Stimulated activated CD8-positive, alpha-beta memory T cell treated with anti-CD3 and anti-CD28 coated beads, Interleukin-2, amount 100 ng/mL, for 48 hours (primary cell): Measurements from ENCODE around the gene RAB36.

Experiments
- DNase-seq, 2 donors: peaks; one replicate each; pipeline ENCODE4 v3.0.0-alpha.2; 2020; ENCODE audit warnings: low read depth in 2 of 2

The RAB36 gene

GRCh38 chr22:23181721-23182308 is 36.5 kb downstream of the RAB36 start:
- DNase-seq = no peak

- DNase-seq = peak; percentile 37 to 60
These were observed 37.2 kb downstream of the RAB36 start for GRCh38 chr22:23182309-23183060.

GRCh38 chr22:23183061-23183698 is 37.9 kb downstream of the RAB36 start:
- DNase-seq = no peak

DNA sequence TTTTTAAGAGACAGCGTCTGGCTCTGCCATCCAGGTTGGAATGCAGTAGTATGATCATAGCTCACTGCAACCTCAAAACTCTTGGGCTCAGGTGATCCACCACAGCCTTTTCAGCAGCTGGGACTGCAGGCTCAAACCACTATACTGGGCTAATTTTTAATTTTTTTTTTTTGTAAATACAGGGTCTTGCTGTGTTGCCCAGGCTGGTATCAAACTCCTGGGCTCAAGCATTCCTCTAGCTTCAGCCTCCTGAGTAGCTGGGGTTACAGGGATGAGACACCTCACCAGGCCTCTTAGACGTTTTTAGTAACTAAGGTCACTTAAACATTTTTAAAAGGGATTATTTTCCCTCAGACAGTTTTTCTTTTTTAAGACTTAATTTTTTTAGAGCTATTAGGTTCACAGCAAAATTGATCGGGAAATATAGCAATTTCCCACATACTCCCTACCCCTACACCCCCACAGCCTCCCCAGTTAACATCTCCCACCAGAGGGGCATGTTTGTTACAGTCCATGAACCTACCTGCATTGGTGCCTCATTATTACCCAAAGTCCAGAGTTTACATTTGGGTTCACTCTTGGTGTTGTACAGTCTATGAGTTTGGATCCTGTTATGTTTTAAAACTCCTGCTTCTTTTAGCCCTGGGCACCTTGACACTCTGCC is 39.0 kb downstream of the RAB36 start:
- no peak for DNase-seq

DNA sequence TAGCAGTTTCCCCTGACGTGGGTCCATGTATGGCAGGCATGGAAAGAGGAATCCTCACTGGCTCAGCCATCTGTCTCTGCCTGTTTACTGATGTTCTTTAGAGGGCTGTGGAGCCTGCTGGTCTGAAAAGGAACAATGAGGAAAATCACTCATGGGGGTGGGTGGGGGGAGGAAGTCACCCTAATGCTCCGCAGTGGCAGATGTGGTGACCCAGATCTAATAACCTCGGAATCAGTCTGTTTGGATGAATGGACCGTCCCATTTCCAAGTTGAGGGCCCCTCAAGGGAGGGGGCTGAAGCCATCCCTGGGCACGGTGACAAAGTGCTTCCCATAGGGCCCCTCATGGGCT is 39.5 kb downstream of the RAB36 start:
- no peak for DNase-seq

- no peak for DNase-seq
These were observed 41.9 kb downstream of the RAB36 start for GRCh38 chr22:23187211-23187610.

DNA sequence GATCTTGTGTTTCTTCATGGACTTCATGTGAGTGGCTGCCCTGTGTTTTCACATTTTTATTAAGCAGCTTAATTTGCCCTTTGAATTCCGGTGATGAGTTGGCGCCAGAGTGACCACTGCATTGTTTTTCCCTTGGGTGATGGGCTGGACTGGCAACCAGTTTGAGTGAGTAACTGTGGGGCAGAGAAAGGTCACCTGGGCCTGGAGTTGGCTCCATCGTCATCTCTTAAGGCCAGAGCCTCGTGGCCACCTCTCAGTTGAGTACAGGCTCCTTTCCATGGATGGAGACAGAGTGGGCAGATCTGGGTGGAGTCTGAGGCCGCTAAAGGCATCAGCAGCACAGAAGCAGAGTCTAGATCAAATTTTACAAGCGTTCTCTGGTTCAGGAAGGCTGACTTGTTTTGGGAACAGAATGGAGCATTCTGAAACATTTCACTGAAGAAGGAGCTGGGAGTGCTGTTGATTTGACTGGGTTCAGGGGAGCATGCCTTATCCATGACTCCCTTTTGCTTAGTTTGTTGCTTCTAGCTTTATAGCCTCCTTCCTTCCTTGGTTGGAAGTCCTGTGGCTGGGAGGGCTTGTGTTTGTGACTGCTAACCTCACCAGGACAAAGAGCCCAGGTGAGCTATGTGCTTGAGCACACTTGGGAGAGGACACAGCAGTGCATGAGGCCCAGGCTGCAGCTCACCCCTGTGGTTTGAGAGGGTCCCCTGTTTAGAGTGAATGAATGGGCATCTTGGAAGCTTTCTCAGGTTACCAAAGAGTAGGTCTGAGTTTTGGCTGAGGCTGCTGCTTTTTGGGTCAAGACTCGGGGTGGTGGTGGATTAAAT is 42.8 kb downstream of the RAB36 start:
- no peak for DNase-seq

GRCh38 chr22:23190526-23190925 is 45.2 kb downstream of the RAB36 start:
- DNase-seq = no peak

DNA sequence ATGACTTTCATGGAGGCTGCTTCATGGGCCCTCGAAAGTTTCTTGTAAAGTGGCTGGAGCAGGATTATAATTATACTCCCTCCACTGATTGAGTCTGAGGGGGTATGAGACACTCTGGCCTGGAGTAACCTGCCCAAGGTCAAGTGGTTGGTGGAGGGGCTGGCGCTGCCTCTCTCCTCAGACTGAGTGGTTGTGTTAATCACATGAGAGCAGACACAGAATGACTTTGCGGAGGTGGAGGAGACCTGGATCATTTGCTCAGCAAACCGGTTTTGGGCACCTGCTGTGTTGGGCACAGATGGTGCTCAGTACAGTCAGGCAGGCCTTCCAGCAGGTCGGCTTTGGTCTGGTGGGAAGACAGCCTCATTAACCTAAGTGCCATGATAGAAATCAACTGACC is 46.9 kb downstream of the RAB36 start:
- DNase-seq = no peak

GRCh38 chr22:23192558-23192957 is 47.3 kb downstream of the RAB36 start:
- DNase-seq = no peak

- DNase-seq = no peak
These were observed 48.0 kb downstream of the RAB36 start for GRCh38 chr22:23193196-23193827.

GRCh38 chr22:23193882-23194281 is 48.6 kb downstream of the RAB36 start:
- DNase-seq = no peak

GRCh38 chr22:23196165-23196564 is 50.9 kb downstream of the RAB36 start:
- DNase-seq = no peak

DNA sequence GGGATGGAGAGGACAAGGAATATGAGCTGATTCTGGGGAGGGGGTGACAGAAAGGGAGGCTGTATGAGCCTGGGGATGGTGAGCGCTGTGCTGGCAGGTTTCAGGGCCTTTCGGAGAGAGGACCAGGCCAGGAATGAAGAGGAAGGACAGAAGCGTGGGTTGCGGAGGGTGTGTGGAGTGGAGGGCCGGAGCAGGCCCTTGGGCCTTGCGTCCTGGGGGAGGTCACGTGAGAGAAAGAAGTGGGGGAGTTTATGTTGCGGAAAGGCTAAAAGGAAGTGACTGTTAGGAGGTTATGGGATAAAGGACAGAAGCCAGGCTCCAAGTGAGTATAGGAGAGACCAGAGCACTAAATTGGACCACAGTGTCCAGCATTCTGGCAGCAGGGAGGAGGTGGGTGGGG is 52.6 kb downstream of the RAB36 start:
- DNase-seq = no peak

DNA sequence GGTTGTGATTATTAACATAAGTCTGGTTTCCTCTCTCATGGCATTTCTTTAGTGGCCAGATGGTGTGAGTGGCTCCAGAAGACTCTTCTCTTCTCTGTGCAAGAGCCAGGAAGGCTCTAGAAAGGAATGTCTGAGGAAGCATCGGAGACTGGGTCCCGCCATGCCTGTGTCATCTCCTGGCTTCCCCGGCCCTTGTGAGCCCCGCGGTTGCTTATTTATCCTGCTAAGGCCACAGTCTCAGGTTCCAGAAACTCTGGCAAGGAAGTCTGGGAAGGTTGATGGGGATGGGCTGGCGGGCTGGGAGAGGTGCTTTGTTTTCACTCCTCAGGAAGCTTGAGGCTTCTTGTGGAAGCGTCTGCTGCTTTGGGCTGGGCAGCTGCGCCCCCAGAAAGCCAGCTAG is 53.9 kb downstream of the RAB36 start:
- DNase-seq = no peak

GRCh38 chr22:23200898-23201297 is 55.6 kb downstream of the RAB36 start:
- DNase-seq = no peak

- no peak for DNase-seq
These were observed 57.7 kb downstream of the RAB36 start for GRCh38 chr22:23202812-23203451.

DNA sequence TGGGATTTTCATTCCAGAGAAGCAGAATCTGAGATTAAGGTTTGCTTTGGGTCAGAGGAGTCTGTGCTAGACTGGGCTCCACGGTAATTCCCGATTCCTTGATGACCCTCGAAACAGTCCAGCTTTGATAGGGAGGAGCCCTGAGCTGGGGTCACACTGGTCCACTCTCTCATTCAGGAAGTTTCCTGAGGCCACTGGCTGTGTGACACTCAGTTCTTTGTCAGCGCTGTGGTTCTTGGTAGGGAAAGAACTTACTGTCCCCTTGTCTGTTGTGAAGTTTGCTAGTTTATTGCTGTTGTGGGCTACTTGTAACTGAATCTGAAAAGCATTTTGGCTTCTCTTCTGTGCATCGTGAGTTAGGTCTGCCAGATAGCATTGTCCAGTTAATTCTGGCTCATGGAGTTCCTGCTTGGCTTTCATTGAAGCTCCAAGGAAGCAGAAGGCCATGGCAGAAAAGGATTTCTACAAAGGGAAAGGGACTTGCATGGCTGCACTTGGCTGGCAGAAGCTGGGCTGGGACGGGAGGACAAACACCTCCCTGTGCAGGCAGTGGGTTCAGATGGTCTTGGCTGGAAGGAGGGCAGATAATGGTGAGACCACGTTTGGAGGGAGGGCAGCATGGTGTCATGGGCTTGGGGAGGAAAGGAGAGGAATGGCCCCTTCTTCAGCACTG is 58.3 kb downstream of the RAB36 start:
- no peak for DNase-seq

- no peak for DNase-seq
These were observed 58.8 kb downstream of the RAB36 start for GRCh38 chr22:23204125-23204488.

DNA sequence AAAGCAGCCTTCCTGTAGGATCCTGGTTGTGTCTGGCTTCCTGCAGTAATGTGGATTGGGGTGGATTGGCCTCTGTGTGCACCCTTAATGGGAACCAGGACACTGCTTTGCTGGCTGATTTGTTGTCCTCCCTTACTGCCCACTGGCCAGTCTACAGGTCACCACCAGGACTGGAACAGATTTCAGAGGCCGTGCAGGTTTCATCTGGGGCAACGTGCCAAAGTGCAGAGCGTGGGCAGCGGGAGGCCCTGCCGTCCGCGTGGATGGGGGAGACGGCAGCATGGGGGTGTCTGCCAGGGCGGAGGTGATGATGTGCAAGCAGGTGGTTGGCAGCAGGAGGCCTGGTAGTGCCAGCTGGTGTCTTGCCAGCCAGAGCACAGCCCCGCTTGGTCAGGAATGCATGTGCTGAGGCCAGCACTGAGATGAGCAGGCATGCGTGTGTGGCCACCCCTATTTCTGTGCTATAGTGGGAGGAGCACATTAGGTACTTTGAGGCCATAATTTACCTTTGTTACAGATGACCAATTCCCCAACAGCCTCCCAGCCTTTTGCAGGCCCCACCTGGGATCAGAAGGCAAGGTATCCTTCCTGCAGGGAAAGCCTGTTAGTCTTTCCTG is 59.4 kb downstream of the RAB36 start:
- no peak for DNase-seq
